ENCODE results near the gene FMNL1.

The FMNL1 gene

GRCh38 chr17:45296833-45297124, 75.1 kb downstream of the FMNL1 start:
- in situ Hi-C loops (cut with HindIII; ENCODE audit: low sequenced_read_pairs): no loop called here

Data from endothelial cell of hepatic sinusoid (primary cell).